Neural progenitor cell (in vitro differentiated cells): Measurements from ENCODE around the gene THBS3.

Source experiments
- EZH2 ChIP-seq: fragments of 200-600 bp; sonication (generic); IDR thresholded peaks from 2 replicates; pipeline ENCODE4 v1.6.1; 2017; ENCODE audit warnings: antibody characterized with exemption, mild to moderate bottlenecking, moderate library complexity
- TF ChIP-seq, protein P1 (sequence below): fragments of 200-600 bp; sonication (generic); IDR thresholded peaks from 2 replicates; pipeline ENCODE4 v1.5.1; 2017; ENCODE audit warnings: antibody characterized with exemption, mild to moderate bottlenecking

DNA sequence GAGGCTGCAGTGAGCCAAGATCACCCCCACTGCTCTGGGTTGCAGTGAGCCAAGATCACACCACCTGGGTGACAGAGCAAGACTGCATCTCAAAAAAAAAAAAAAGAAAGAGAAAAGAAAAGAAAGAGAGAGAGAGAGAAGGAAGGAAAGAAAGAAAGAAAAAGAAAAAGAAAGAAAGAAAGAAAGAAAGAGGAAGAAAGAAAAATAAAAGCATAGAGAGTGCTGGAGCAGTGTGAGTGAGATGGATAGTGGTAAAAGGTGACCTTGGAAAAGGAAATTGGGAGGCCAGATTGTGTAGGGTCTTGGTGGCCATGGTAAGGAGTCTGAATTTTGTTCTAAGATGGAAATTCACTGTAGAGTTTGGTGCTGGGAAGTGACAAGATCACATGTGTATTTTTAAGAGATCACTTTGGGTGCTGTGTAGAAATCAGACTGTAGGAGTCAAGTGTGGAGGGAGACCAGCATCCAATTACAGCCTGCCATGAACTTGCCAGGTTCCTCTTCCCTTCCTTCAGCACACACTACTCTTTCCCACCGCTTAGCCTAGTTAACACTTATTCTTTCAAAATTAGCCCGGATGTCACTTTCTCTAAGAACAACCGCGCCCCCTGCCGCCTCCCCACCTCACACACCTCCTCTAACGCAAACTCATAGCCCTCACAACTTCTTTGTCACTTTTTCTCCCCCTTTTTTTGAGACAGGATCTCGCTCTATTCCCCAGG, 18.7 kb upstream of the THBS3 start:
- TF ChIP-seq, protein P1, sequence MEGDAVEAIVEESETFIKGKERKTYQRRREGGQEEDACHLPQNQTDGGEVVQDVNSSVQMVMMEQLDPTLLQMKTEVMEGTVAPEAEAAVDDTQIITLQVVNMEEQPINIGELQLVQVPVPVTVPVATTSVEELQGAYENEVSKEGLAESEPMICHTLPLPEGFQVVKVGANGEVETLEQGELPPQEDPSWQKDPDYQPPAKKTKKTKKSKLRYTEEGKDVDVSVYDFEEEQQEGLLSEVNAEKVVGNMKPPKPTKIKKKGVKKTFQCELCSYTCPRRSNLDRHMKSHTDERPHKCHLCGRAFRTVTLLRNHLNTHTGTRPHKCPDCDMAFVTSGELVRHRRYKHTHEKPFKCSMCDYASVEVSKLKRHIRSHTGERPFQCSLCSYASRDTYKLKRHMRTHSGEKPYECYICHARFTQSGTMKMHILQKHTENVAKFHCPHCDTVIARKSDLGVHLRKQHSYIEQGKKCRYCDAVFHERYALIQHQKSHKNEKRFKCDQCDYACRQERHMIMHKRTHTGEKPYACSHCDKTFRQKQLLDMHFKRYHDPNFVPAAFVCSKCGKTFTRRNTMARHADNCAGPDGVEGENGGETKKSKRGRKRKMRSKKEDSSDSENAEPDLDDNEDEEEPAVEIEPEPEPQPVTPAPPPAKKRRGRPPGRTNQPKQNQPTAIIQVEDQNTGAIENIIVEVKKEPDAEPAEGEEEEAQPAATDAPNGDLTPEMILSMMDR, result peak; percentile 62
- no peak for TF ChIP-seq EZH2
